AG09319 (cell line): ENCODE results near the gene GPHN.

Experiments used
- DNase-seq: peaks from one replicate; pipeline ENCODE4 v3.0.0-alpha.2; 2010; ENCODE audit warnings: low read depth; ENCODE audit errors: extremely low read depth
- TF ChIP-seq, protein P1 (sequence below): IDR thresholded peaks from 2 replicates; pipeline ENCODE4 v1.5.1; 2011; ENCODE audit warnings: low read depth, mild to moderate bottlenecking, inconsistent platforms, low read length, moderate library complexity

The GPHN gene

DNA sequence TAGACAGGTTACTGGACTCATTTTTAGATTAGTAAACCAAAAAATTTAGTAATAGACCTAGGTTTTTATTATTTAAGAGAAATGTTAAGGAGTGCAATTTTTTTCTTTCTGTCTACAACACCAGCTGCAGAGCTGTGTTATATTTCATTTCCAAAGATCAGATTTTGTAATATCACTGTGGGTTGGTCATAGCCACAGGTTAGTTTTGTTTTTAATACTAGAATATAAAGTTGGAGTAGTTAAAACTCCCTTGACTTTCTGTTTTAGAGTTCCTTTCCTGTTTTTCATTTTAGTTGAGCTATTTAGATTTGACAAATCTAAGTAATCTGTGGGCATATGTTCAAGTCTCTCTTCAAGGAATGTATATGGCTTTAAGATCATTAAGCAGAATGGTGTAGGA, 650.6 kb downstream of the GPHN start:
- no peak for DNase-seq
- TF ChIP-seq, protein P1, sequence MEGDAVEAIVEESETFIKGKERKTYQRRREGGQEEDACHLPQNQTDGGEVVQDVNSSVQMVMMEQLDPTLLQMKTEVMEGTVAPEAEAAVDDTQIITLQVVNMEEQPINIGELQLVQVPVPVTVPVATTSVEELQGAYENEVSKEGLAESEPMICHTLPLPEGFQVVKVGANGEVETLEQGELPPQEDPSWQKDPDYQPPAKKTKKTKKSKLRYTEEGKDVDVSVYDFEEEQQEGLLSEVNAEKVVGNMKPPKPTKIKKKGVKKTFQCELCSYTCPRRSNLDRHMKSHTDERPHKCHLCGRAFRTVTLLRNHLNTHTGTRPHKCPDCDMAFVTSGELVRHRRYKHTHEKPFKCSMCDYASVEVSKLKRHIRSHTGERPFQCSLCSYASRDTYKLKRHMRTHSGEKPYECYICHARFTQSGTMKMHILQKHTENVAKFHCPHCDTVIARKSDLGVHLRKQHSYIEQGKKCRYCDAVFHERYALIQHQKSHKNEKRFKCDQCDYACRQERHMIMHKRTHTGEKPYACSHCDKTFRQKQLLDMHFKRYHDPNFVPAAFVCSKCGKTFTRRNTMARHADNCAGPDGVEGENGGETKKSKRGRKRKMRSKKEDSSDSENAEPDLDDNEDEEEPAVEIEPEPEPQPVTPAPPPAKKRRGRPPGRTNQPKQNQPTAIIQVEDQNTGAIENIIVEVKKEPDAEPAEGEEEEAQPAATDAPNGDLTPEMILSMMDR, result no peak

DNA sequence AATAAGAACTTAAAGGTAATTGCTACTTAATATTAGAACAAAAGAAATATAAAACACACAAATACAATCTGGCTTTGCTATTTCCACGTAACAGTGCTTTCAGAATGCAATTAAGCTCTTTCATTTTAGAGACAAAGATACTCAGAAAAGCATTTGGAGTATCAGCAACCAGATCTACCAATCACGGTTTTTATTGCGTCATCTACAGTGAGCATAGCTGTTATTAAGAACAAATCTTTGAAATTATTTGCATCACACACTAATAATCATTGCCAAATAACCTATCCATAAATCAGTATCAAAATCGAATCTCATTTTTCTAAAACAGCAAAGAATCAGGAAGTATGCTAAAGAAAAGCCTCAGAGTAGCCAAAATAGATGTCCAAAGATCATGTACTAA, 654.4 kb downstream of the GPHN start:
- no peak for DNase-seq
- TF ChIP-seq, protein P1, result no peak

DNA sequence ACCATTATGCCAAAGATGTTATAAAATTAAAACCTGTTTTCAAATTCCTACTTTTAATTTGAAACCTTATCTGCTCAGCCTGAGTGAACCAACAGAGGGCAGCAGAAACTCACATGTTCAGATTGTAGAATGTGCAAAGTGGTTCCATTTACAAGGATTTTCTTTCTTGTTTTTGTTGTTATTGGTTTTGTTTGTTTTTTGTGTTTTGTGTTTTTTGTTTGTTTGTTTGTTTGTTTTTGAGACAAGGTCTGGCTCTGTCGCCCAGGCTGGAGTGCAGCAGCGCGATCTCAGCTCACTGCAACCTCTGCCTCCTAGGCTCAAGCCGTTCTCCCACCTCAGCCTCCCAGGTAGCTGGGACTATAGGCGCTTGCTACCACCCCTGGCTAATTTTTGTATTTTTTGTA, 658.5 kb downstream of the GPHN start:
- DNase-seq, result peak; percentile 29
- TF ChIP-seq, protein P1, result peak; percentile 87

DNA sequence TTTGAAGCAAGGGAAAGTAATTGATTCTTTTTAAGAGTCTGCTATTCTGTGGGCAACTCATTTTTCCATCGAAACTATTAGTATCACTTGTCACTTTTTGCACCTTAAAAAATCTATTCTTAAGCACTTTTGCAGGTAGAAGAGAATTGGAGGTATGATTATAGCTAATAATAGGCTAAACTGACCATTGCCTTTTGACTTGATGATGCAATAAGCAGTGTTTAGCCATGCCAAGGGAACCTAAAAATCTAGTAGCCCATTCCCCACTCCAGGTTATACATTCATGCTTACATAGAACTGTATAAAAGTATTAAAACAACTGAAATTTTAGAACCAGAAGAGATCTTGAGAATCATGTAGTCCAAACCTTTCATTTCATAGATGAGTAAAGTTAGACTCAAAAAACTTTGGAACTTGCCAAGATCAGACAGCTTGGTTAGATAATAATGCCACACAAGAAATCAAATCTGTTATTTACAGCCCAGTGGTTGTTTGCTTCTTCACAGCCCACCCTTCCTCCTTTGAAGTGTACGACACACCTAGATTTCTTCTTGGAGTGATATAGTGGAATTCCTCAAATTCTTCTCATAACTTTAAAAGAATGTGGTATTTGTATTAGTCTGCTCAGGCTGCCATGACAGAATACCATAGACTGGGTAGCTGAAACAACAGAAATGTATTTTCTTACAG, 659.6 kb downstream of the GPHN start:
- TF ChIP-seq, protein P1, result no peak
- no peak for DNase-seq

DNA sequence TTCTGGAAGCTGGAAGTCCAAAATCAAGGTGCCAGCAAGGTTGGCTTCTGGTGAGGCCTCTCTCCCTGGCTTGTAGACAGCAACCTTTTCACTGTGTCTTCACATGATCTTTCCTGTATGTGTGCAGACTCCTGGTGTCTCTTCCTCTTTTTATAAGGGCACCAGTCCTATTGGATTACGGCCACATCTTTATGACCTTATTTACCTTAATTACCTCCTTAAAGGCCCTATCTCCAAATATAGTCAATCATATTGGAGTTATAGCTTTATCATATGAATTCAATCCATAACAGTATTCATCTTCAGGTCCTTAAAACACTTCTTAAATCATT, 660.1 kb downstream of the GPHN start:
- TF ChIP-seq, protein P1, result no peak
- no peak for DNase-seq

DNA sequence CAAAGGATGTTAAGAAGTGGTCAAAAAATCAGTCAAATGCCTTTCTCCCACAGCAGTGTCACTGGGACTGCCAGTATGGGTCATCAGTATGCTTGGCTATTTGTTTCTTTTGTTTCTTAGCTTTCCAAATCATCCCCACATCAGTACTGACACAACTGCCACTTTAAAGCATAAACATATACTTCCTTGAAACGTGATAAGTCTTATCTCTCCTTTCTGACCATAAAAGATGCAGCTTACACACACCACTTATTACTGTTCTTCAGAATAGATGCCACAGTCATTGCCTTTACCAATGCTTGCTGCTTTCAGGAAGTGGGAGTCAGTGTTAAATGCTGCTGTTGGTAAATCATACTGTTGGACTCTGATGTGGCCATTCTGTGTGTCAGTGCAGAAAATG, 662.7 kb downstream of the GPHN start:
- TF ChIP-seq, protein P1, result no peak
- no peak for DNase-seq

DNA sequence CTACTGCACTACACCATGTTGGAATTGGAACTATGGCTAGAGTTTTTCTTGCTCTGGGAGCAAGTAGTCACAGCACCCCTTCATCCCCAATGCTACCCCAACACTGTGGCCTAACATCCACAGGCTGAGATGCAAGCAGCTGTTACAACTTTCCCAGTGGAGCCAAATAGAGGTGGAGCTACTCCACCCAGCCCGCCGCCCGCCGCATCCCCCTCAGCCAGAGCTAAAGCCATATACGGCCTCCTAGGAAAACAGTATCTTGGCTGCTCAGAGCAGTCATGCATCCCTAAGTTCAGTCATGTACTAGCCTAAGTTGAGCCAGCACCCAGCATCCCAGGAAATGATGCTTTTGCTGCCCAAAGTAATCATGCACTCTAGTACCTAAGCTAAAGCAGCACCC, 664.1 kb downstream of the GPHN start:
- TF ChIP-seq, protein P1, result no peak
- no peak for DNase-seq
